SK-N-SH (cell line): ENCODE results near the gene TTLL1. TPM values are rescaled to one million over a fixed set of nuclear protein-coding genes. Genes with fewer than 3 reads are reported as not detected.

ENCODE experiments used
- CTCF ChIA-PET: fragments of 300-600, 350-600 bp; formaldehyde crosslinking; extraction: SDS; loops from one replicate; lab custom pipeline; 2021; lab: Yijun Ruan, JAX
- POLR2A ChIA-PET: fragments of 350-600 bp; sonication (Branson Sonifier 250); formaldehyde crosslinking; extraction: SDS; loops from one replicate; lab custom pipeline; 2020; ENCODE audit warnings: antibody characterized with exemption, inconsistent platforms; lab: Yijun Ruan, JAX
- DNase-seq: peaks from one replicate; pipeline ENCODE4 v3.0.0; 2012
- H2AFZ ChIP-seq: fragments of 200-600 bp; sonication (generic); 2 replicates; pipeline ENCODE4 v1.8.1; 2016; ENCODE audit warnings: antibody characterized with exemption, mild to moderate bottlenecking, low read depth
- H3F3A ChIP-seq: fragments of 200-600 bp; sonication (generic); replicated peaks from 2 replicates; pipeline ENCODE3; 2016; ENCODE audit warnings: antibody characterized with exemption, mild to moderate bottlenecking; ENCODE audit not compliant: insufficient read depth
- H3K27ac ChIP-seq, 2 experiments: fragments of 200-500 bp in 1 of 2; fragments of 200-600 bp in 1 of 2; sonication (Bioruptor generic) in 1 of 2; sonication (generic), shearing (Covaris generic) in 1 of 2; 2 replicates each; pipeline versions ENCODE4 v1.5.1 to v1.6.1; 2014 to 2016; ENCODE audit warnings: low read depth in 2 of 2, inconsistent platforms in 1 of 2, low read length in 1 of 2, mild to moderate bottlenecking in 1 of 2, mixed read lengths in 1 of 2
- H3K27me3 ChIP-seq: fragments of 200-600 bp; sonication (generic), shearing (Covaris generic); 2 replicates; pipeline ENCODE4 v1.6.1; 2016; ENCODE audit warnings: mixed run types; ENCODE audit not compliant: insufficient read depth
- H3K36me3 ChIP-seq, 2 experiments: fragments of 200-500 bp in 1 of 2; fragments of 200-600 bp in 1 of 2; sonication (Bioruptor generic) in 1 of 2; sonication (generic) in 1 of 2; replicated peaks in 1 of 2; 2 replicates each; pipeline versions ENCODE3 to v1.5.1; 2014 to 2016; ENCODE audit warnings: low read length in 1 of 2, mild to moderate bottlenecking in 1 of 2; ENCODE audit not compliant: insufficient read depth in 2 of 2, control insufficient read depth in 1 of 2
- H3K4me1 ChIP-seq, 2 experiments: fragments of 200-500 bp in 1 of 2; fragments of 200-600 bp in 1 of 2; sonication (Bioruptor generic) in 1 of 2; sonication (generic), shearing (Covaris generic) in 1 of 2; 2 replicates each; pipeline versions ENCODE4 v1.5.1 to v1.6.1; 2014 to 2016; ENCODE audit warnings: low read depth in 1 of 2, low read length in 1 of 2, mixed run types in 1 of 2; ENCODE audit not compliant: insufficient read depth in 2 of 2, control insufficient read depth in 1 of 2
- H3K4me2 ChIP-seq: fragments of 200-600 bp; sonication (generic), shearing (Covaris generic); 2 replicates; pipeline ENCODE4 v1.6.1; 2017; ENCODE audit warnings: mixed run types
- H3K4me3 ChIP-seq, 2 experiments: fragments of 200-500 bp in 1 of 2; fragments of 200-600 bp in 1 of 2; sonication (Bioruptor generic) in 1 of 2; sonication (generic), shearing (Covaris generic) in 1 of 2; 2 replicates each; pipeline versions ENCODE4 v1.5.1 to v1.8.1; 2014 to 2016; ENCODE audit warnings: low read depth in 2 of 2, inconsistent platforms in 1 of 2, low read length in 1 of 2, mild to moderate bottlenecking in 1 of 2, mixed read lengths in 1 of 2, moderate library complexity in 1 of 2
- H3K79me2 ChIP-seq: fragments of 200-600 bp; sonication (generic); 2 replicates; pipeline ENCODE4 v1.8.1; 2017; ENCODE audit warnings: mild to moderate bottlenecking; ENCODE audit not compliant: insufficient read depth
- H3K9ac ChIP-seq: fragments of 200-600 bp; sonication (generic); 2 replicates; pipeline ENCODE4 v1.6.1; 2017; ENCODE audit warnings: mixed run types
- H3K9me2 ChIP-seq: fragments of 200-600 bp; sonication (generic); 2 replicates; pipeline ENCODE4 v1.6.1; 2017; ENCODE audit warnings: mixed run types
- H3K9me3 ChIP-seq: fragments of 200-600 bp; sonication (generic); 2 replicates; pipeline ENCODE4 v1.6.1; 2017; ENCODE audit warnings: mixed run types, mild to moderate bottlenecking, moderate library complexity
- H4K20me1 ChIP-seq: fragments of 200-600 bp; sonication (generic); 2 replicates; pipeline ENCODE4 v1.6.1; 2017; ENCODE audit warnings: mild to moderate bottlenecking, mixed run types; ENCODE audit not compliant: insufficient read depth
- CHD2 ChIP-seq: fragments of 150-350 bp; IDR thresholded peaks from 2 replicates; pipeline ENCODE4 v1.6.1; 2018; ENCODE audit warnings: low read length; ENCODE audit not compliant: partially characterized antibody
- ELF1 ChIP-seq: IDR thresholded peaks from 2 replicates; pipeline ENCODE4 v1.4.0; 2012
- EP300 ChIP-seq, 2 experiments: IDR thresholded peaks; 2 replicates each; pipeline versions ENCODE4 v1.4.0 to v1.6.1; 2012; ENCODE audit warnings: borderline replicate concordance in 1 of 2, low read depth in 1 of 2, low read length in 1 of 2
- GATA2 ChIP-seq: sonication (generic); formaldehyde crosslinking; IDR thresholded peaks from 2 replicates; pipeline ENCODE4 v1.5.0; 2020; ENCODE audit warnings: mild to moderate bottlenecking, missing genetic modification reagents
- POLR2AphosphoS5 ChIP-seq: IDR thresholded peaks from 2 replicates; pipeline ENCODE4 v1.6.1; 2012; ENCODE audit warnings: low read depth, low read length
- REST ChIP-seq: IDR thresholded peaks from 2 replicates; pipeline ENCODE4 v1.6.1; 2012; ENCODE audit warnings: mild to moderate bottlenecking, low read depth, low read length, moderate library complexity
- RXRA ChIP-seq: IDR thresholded peaks from 2 replicates; pipeline ENCODE4 v1.4.0; 2012; ENCODE audit warnings: low read depth, mild to moderate bottlenecking, borderline replicate concordance
- SIN3A ChIP-seq: IDR thresholded peaks from 2 replicates; pipeline ENCODE4 v1.6.1; 2012; ENCODE audit warnings: low read depth, mild to moderate bottlenecking, low read length, moderate library complexity, borderline replicate concordance
- TEAD4 ChIP-seq: IDR thresholded peaks from 2 replicates; pipeline ENCODE4 v1.4.0; 2012; ENCODE audit warnings: mild to moderate bottlenecking, borderline replicate concordance; ENCODE audit not compliant: insufficient read depth
- WGBS: methylation state at CpG from one replicate; pipeline ENCODE4 v1.1.6; 2017; ENCODE audit warnings: low lambda C conversion rate; 5-methylcytosine and 5-hydroxymethylcytosine counted together
- polyA plus RNA-seq, 3 experiments: library from polyadenylated mRNA; depleted of rRNA; stranded (reverse); fragments of >200 nt; gene quantifications; 2 replicates each; pipeline ENCODE4 v1.2.3, GENCODE V29; 2012
- TF ChIP-seq, protein P1 (sequence below): fragments of 200-600 bp; sonication (generic); IDR thresholded peaks from 2 replicates; pipeline ENCODE4 v1.6.1; 2017; ENCODE audit warnings: antibody characterized with exemption, mild to moderate bottlenecking, moderate library complexity

TTLL1 gene
- polyA plus RNA-seq, 1 of the 3 experiments (the other 2 are of a cell fraction) = 14.0 TPM

DNA sequence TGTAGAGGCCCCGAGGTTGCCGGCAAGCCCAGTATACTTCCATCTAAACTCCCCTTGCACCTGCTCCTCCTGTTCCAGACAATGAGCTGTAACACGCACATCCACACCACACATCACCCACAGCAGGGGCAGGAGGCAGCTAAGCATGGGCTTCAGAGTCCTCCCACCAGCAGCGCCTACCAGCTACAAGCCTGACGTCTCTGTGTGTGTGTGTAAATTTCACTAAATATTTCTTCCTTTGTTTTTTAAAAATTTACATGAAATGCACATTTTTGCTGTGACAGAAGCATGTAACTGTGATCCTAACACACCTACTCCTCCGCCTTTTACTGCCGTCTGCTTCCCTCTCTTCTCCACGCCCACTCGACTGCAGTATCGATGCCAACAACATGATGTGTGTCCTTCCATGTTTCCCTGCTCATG, 44.9 kb downstream of the TTLL1 start:
- H2AFZ ChIP-seq = no peak overlapping the region
- POLR2A ChIA-PET = no interaction called here
- no peak for TF ChIP-seq POLR2AphosphoS5
- no peak for TF ChIP-seq RXRA
- no peak for TF ChIP-seq ELF1
- TF ChIP-seq REST = no peak
- peaks cover 0 to 3% of the 10 kb centered on the region in 2 experiments; a peak in 1 of 4 replicates for H3K4me1 ChIP-seq
- no peak overlapping the region for H3K27ac ChIP-seq
- H3K36me3 ChIP-seq = no peaks in the 10 kb centered on the region
- no peaks in the 10 kb centered on the region for H3K9me2 ChIP-seq
- CTCF ChIA-PET = no interaction called here
- H3K9ac ChIP-seq = no peak overlapping the region
- H4K20me1 ChIP-seq = no peaks in the 10 kb centered on the region
- H3K27me3 ChIP-seq = no peaks in the 10 kb centered on the region
- no peaks in the 10 kb centered on the region for H3F3A ChIP-seq
- WGBS = 94% methylated on average over 8 of the region's 10 CpGs
- H3K4me2 ChIP-seq = no peak overlapping the region
- H3K79me2 ChIP-seq = no peaks in the 10 kb centered on the region
- H3K4me3 ChIP-seq = no peak overlapping the region
- H3K9me3 ChIP-seq = no peaks in the 10 kb centered on the region
- DNase-seq = no peak

- H3K79me2 ChIP-seq = no peaks in the 10 kb centered on the region
- ChIA-PET CTCF (interaction anchor here (0.6 kb wide), 1 partner anchor 17 kb away, joined by 4 read pairs; no protein-coding TSS in a partner anchor), POLR2A (no interaction called here)
- no peaks in the 10 kb centered on the region for H3K9me2 ChIP-seq
- no peak for TF ChIP-seq TEAD4
- 66% methylated on average over 6 of the region's 20 CpGs for WGBS
- no peak overlapping the region for H2AFZ ChIP-seq
- H3K27me3 ChIP-seq = no peaks in the 10 kb centered on the region
- peak overlapping the region in 1 of 2 experiments; percentile 50; a peak in 1 of 4 replicates for H3K27ac ChIP-seq
- no peaks in the 10 kb centered on the region for H3K9me3 ChIP-seq
- H3K9ac ChIP-seq = no peak overlapping the region
- no peaks in the 10 kb centered on the region for H3F3A ChIP-seq
- no peak overlapping the region for H3K4me2 ChIP-seq
- no peak for DNase-seq
- H3K4me1 ChIP-seq = peaks cover 0 to 3% of the 10 kb centered on the region in 2 experiments; a peak in 1 of 4 replicates
- H4K20me1 ChIP-seq = no peaks in the 10 kb centered on the region
- H3K4me3 ChIP-seq = no peak overlapping the region
- no peaks in the 10 kb centered on the region for H3K36me3 ChIP-seq
These were observed 47.0 kb downstream of the TTLL1 start for GRCh38 chr22:43042101-43042780.

DNA sequence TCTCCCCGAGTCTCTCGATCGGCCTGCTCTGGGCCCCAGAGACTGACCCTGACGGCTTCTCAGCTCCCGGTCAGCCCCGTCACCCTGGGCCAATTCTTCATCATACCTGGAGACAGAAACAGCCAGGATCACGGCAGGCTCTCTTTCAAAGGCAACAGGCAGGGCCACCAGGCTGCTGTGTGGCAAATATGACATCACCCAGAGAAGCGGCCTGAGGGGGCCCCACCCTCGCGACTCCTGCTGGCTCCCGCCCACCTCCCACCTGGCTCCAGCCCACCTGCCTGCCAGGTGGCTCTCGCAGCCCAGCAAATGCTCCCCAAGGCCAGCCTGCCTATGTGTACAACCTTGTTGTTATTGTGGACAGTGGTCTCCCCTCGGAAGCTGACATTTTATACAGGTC, 49.4 kb downstream of the TTLL1 start:
- POLR2A ChIA-PET = no interaction called here
- no peaks in the 10 kb centered on the region for H3K79me2 ChIP-seq
- H3K4me2 ChIP-seq = no peak overlapping the region
- no peaks in the 10 kb centered on the region for H3K9me2 ChIP-seq
- no peak overlapping the region for H3K9ac ChIP-seq
- TF ChIP-seq EP300 (IDR thresholded peaks at IDR 0.05; ENCODE audit: borderline replicate concordance in 1 of 2, low read depth in 1 of 2, low read length in 1 of 2) (no peak), CHD2 (no peak), GATA2 (CRISPR knock-in tag) (no peak), SIN3A (no peak)
- TF ChIP-seq, protein P1, sequence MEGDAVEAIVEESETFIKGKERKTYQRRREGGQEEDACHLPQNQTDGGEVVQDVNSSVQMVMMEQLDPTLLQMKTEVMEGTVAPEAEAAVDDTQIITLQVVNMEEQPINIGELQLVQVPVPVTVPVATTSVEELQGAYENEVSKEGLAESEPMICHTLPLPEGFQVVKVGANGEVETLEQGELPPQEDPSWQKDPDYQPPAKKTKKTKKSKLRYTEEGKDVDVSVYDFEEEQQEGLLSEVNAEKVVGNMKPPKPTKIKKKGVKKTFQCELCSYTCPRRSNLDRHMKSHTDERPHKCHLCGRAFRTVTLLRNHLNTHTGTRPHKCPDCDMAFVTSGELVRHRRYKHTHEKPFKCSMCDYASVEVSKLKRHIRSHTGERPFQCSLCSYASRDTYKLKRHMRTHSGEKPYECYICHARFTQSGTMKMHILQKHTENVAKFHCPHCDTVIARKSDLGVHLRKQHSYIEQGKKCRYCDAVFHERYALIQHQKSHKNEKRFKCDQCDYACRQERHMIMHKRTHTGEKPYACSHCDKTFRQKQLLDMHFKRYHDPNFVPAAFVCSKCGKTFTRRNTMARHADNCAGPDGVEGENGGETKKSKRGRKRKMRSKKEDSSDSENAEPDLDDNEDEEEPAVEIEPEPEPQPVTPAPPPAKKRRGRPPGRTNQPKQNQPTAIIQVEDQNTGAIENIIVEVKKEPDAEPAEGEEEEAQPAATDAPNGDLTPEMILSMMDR = no peak
- H3K4me3 ChIP-seq = no peak overlapping the region
- no peak for DNase-seq
- no peak overlapping the region for H3K27ac ChIP-seq
- peaks cover 0 to 3% of the 10 kb centered on the region in 2 experiments; a peak in 1 of 4 replicates for H3K4me1 ChIP-seq
- WGBS = no CpG with 5 or more reads among the region's 13 CpGs
- H4K20me1 ChIP-seq = no peaks in the 10 kb centered on the region
- no peaks in the 10 kb centered on the region for H3K27me3 ChIP-seq
- CTCF ChIA-PET = no interaction called here
- no peak overlapping the region for H2AFZ ChIP-seq
- no peaks in the 10 kb centered on the region for H3K36me3 ChIP-seq
- no peaks in the 10 kb centered on the region for H3K9me3 ChIP-seq
- no peaks in the 10 kb centered on the region for H3F3A ChIP-seq
